ENCODE data around the gene SMPD4.
"Not testable (repeated sequence)": the region's sequence is repeated elsewhere in the genome, so short reads cannot be mapped to it uniquely, and the experiment has no call there.

Gene SMPD4

DNA sequence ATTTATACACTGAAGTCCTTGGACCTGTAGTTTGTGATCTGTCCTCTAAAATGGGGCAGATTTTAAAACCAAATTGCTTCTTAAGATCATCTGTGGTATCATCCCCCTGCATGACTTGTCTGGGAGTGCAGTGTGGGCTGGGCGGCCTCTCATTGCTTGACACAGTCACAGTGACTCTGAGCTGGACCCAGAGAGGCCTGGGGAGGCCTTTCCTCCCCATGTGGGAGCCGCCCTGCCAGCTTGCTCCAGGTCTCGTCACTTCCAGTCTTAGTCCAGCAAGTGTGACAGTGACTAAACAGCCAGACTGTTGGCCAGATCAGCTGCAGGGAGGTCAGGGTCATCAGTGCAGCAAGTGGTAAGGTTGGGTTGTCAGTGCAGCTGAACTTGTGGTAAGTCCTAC lies 21.7 kb upstream of the SMPD4 start:
- not testable (repeated sequence) for H3K4me3 ChIP-seq (ENCODE audit: low read depth in 1 of 5, low read length in 5 of 5); H3K27ac ChIP-seq (ENCODE audit: low read depth, low read length); H3K4me1 ChIP-seq (ENCODE audit: control insufficient read depth in 5 of 5, insufficient read depth in 5 of 5, low read length in 5 of 5); H3K27me3 ChIP-seq (ENCODE audit: control insufficient read depth in 5 of 5, insufficient read depth in 4 of 5, low read length in 5 of 5); H3K9me3 ChIP-seq (ENCODE audit: control insufficient read depth in 5 of 5, low read length in 5 of 5); H3K9ac ChIP-seq (ENCODE audit: low read length in 5 of 5); H3K36me3 ChIP-seq (ENCODE audit: control insufficient read depth in 5 of 5, insufficient read depth in 5 of 5, low read length in 5 of 5)

DNA sequence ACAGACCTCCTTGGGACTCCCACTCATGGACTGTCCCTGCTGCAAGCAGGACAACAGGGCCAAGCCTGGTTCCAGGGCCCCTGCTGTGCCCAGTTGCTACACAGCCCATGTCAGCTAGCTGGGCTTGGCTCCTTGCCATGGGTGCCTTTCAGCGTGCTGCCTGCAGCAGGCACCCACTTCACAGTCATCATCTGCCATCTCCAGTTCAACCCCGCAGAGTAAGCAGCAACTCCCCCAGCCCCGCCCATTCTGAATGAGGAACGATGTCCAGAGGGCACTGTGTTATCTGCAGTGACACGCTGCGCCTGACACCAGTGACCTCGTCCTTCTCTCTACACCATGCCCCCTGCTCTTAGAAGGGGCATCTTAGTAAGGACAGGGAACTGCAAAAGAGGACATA lies 21.1 kb upstream of the SMPD4 start:
- not testable (repeated sequence) for H3K36me3 ChIP-seq (ENCODE audit: control insufficient read depth in 5 of 5, insufficient read depth in 5 of 5, low read length in 5 of 5); H3K4me3 ChIP-seq (ENCODE audit: low read depth in 1 of 5, low read length in 5 of 5); H3K9ac ChIP-seq (ENCODE audit: low read length in 5 of 5); H3K27me3 ChIP-seq (ENCODE audit: control insufficient read depth in 5 of 5, insufficient read depth in 4 of 5, low read length in 5 of 5); H3K9me3 ChIP-seq (ENCODE audit: control insufficient read depth in 5 of 5, low read length in 5 of 5); H3K4me1 ChIP-seq (ENCODE audit: control insufficient read depth in 5 of 5, insufficient read depth in 5 of 5, low read length in 5 of 5); H3K27ac ChIP-seq (ENCODE audit: low read depth, low read length)

DNA sequence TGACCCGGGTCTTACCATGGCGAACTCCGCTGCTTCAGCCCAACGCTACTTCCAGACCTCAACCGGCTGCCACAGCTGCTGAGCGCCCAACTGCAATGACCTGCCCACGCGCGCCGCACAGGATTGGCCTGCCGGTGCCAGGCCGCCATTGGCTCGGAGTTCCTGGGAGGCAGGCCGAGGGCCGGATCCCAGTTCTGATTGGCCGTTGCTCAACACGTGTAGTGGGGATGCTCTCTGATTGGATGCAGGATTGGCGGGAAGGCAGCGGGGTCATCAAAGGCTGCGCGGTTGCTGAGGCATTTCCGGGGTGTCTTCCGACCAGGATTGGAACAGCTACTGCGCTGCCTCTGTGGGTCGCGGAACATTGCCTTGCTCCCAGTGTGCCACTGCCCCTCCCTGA lies 16.9 kb upstream of the SMPD4 start, which contains the start of gene TUBA3E:
TSS of gene TUBA3E (minus strand) at position 97 of the 400 bp plus-strand sequence. CDS start at position 18, 79 bp downstream.
- H3K9ac ChIP-seq (ENCODE audit: low read length in 5 of 5) = no peak within 1 kb of the TSS
- H3K4me1 ChIP-seq (ENCODE audit: control insufficient read depth in 5 of 5, insufficient read depth in 5 of 5, low read length in 5 of 5) = no peaks in the 10 kb centered on the region
- H3K27me3 ChIP-seq (ENCODE audit: control insufficient read depth in 5 of 5, insufficient read depth in 4 of 5, low read length in 5 of 5) = no peaks in the 10 kb centered on the region

GRCh38 chr2:130196052-130196451 lies 14.7 kb upstream of the SMPD4 start:
- H3K27me3 ChIP-seq (ENCODE audit: control insufficient read depth in 5 of 5, insufficient read depth in 4 of 5, low read length in 5 of 5); H3K36me3 ChIP-seq (ENCODE audit: control insufficient read depth in 5 of 5, insufficient read depth in 5 of 5, low read length in 5 of 5); H3K4me3 ChIP-seq (ENCODE audit: low read depth in 1 of 5, low read length in 5 of 5); H3K4me1 ChIP-seq (ENCODE audit: control insufficient read depth in 5 of 5, insufficient read depth in 5 of 5, low read length in 5 of 5); H3K9me3 ChIP-seq (ENCODE audit: control insufficient read depth in 5 of 5, low read length in 5 of 5); H3K9ac ChIP-seq (ENCODE audit: low read length in 5 of 5); H3K27ac ChIP-seq (ENCODE audit: low read depth, low read length): not testable (repeated sequence)

More for the DNA sequence above, 16.9 kb upstream of the SMPD4 start, which contains the start of gene TUBA3E:
- H3K9me3 ChIP-seq (ENCODE audit: control insufficient read depth in 5 of 5, low read length in 5 of 5) = no peaks in the 10 kb centered on the region
- H3K36me3 ChIP-seq (ENCODE audit: control insufficient read depth in 5 of 5, insufficient read depth in 5 of 5, low read length in 5 of 5) = no peaks in the 10 kb centered on the region
- H3K4me3 ChIP-seq (ENCODE audit: low read depth in 1 of 5, low read length in 5 of 5) = no peak within 1 kb of the TSS
- no peak within 1 kb of the TSS for H3K27ac ChIP-seq (ENCODE audit: low read depth, low read length)

DNA sequence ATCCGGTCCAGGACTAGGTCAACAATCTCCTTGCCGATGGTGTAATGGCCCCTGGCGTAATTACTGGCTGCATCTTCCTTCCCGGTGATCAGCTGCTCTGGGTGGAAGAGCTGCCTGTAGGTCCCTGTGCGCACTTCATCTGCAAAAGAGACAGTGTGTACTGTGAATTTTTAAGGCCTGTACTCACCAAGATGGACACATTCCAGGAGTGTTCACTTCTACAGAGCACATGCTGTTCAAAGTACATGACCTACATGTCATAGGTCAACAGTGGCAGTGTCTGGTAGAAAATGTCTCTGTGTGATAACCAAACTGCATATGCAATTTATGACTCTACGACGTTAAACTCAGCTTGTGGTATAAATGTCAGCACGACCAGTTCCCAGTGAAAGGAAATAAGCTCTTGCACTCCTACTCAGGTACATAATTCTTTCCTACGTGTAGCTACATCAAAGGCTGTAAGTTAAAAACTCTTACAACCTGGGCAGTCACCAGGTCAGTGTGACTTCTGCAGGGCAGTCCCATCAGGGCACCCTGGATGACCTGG lies 13.8 kb upstream of the SMPD4 start:
- H3K9ac ChIP-seq (ENCODE audit: low read length in 5 of 5); H3K9me3 ChIP-seq (ENCODE audit: control insufficient read depth in 5 of 5, low read length in 5 of 5); H3K27me3 ChIP-seq (ENCODE audit: control insufficient read depth in 5 of 5, insufficient read depth in 4 of 5, low read length in 5 of 5); H3K27ac ChIP-seq (ENCODE audit: low read depth, low read length); H3K4me1 ChIP-seq (ENCODE audit: control insufficient read depth in 5 of 5, insufficient read depth in 5 of 5, low read length in 5 of 5); H3K36me3 ChIP-seq (ENCODE audit: control insufficient read depth in 5 of 5, insufficient read depth in 5 of 5, low read length in 5 of 5); H3K4me3 ChIP-seq (ENCODE audit: low read depth in 1 of 5, low read length in 5 of 5): not testable (repeated sequence)

DNA sequence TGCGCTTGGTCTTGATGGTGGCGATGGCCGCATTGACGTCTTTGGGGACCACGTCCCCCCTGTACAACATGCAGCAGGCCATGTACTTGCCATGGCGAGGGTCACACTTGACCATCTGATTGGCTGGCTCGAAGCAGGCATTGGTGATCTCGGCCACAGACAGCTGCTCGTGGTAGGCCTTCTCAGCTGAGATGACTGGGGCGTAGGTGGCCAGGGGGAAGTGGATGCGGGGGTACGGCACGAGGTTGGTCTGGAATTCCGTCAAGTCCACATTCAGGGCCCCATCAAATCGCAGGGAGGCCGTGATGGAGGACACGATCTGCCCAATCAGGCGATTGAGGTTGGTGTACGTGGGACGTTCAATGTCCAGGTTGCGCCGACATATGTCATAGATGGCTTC lies 12.4 kb upstream of the SMPD4 start:
- H3K9me3 ChIP-seq (ENCODE audit: control insufficient read depth in 5 of 5, low read length in 5 of 5); H3K9ac ChIP-seq (ENCODE audit: low read length in 5 of 5); H3K4me3 ChIP-seq (ENCODE audit: low read depth in 1 of 5, low read length in 5 of 5); H3K36me3 ChIP-seq (ENCODE audit: control insufficient read depth in 5 of 5, insufficient read depth in 5 of 5, low read length in 5 of 5); H3K4me1 ChIP-seq (ENCODE audit: control insufficient read depth in 5 of 5, insufficient read depth in 5 of 5, low read length in 5 of 5); H3K27ac ChIP-seq (ENCODE audit: low read depth, low read length); H3K27me3 ChIP-seq (ENCODE audit: control insufficient read depth in 5 of 5, insufficient read depth in 4 of 5, low read length in 5 of 5): not testable (repeated sequence)

DNA sequence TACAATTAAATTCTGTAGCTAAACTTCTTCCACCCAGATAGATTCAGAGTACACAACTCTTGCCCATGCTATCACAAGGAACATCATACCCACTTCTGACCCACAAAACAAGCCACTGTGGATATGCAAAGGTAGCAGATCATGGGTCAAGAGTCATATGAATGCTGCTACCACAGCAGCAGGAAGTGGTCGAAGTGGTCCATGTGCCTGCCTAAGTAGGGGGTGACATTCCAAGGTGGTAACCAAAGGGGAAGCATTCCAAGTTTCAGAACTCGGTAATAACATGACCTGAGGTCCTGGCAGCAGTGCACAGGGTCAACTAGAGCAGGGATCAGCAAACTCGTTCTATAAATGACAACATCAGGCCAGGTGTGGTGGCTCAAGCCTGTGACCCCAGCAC lies 11.0 kb upstream of the SMPD4 start:
- H3K27ac ChIP-seq (ENCODE audit: low read depth, low read length); H3K4me1 ChIP-seq (ENCODE audit: control insufficient read depth in 5 of 5, insufficient read depth in 5 of 5, low read length in 5 of 5); H3K9ac ChIP-seq (ENCODE audit: low read length in 5 of 5); H3K27me3 ChIP-seq (ENCODE audit: control insufficient read depth in 5 of 5, insufficient read depth in 4 of 5, low read length in 5 of 5); H3K9me3 ChIP-seq (ENCODE audit: control insufficient read depth in 5 of 5, low read length in 5 of 5); H3K4me3 ChIP-seq (ENCODE audit: low read depth in 1 of 5, low read length in 5 of 5): not testable (repeated sequence)
- peaks cover 0 to 16% (median 8%) of the 10 kb centered on the region in 5 donors for H3K36me3 ChIP-seq (ENCODE audit: control insufficient read depth in 5 of 5, insufficient read depth in 5 of 5, low read length in 5 of 5)

- not testable (repeated sequence) for H3K4me1 ChIP-seq (ENCODE audit: control insufficient read depth in 5 of 5, insufficient read depth in 5 of 5, low read length in 5 of 5); H3K9ac ChIP-seq (ENCODE audit: low read length in 5 of 5); H3K27me3 ChIP-seq (ENCODE audit: control insufficient read depth in 5 of 5, insufficient read depth in 4 of 5, low read length in 5 of 5); H3K9me3 ChIP-seq (ENCODE audit: control insufficient read depth in 5 of 5, low read length in 5 of 5); H3K27ac ChIP-seq (ENCODE audit: low read depth, low read length); H3K4me3 ChIP-seq (ENCODE audit: low read depth in 1 of 5, low read length in 5 of 5)
- H3K36me3 ChIP-seq (ENCODE audit: control insufficient read depth in 5 of 5, insufficient read depth in 5 of 5, low read length in 5 of 5) = peaks cover 0 to 16% (median 8%) of the 10 kb centered on the region in 5 donors
Observed at GRCh38 chr2:130191319-130191718, 9.9 kb upstream of the SMPD4 start.

GRCh38 chr2:130190237-130190636 lies 8.8 kb upstream of the SMPD4 start:
- no peak overlapping the region for H3K9ac ChIP-seq (ENCODE audit: low read length in 5 of 5)
- no peaks in the 10 kb centered on the region for H3K9me3 ChIP-seq (ENCODE audit: control insufficient read depth in 5 of 5, low read length in 5 of 5)
- peaks cover 0 to 16% (median 9%) of the 10 kb centered on the region in 5 donors for H3K36me3 ChIP-seq (ENCODE audit: control insufficient read depth in 5 of 5, insufficient read depth in 5 of 5, low read length in 5 of 5)
- no peaks in the 10 kb centered on the region for H3K27me3 ChIP-seq (ENCODE audit: control insufficient read depth in 5 of 5, insufficient read depth in 4 of 5, low read length in 5 of 5)
- no peaks in the 10 kb centered on the region for H3K4me1 ChIP-seq (ENCODE audit: control insufficient read depth in 5 of 5, insufficient read depth in 5 of 5, low read length in 5 of 5)
- H3K27ac ChIP-seq (ENCODE audit: low read depth, low read length) = no peak overlapping the region
- H3K4me3 ChIP-seq (ENCODE audit: low read depth in 1 of 5, low read length in 5 of 5) = no peak overlapping the region

- H3K36me3 ChIP-seq (ENCODE audit: control insufficient read depth in 5 of 5, insufficient read depth in 5 of 5, low read length in 5 of 5) = peaks cover 0 to 23% (median 12%) of the 10 kb centered on the region in 5 donors
- not testable (repeated sequence) for H3K27ac ChIP-seq (ENCODE audit: low read depth, low read length); H3K4me3 ChIP-seq (ENCODE audit: low read depth in 1 of 5, low read length in 5 of 5); H3K27me3 ChIP-seq (ENCODE audit: control insufficient read depth in 5 of 5, insufficient read depth in 4 of 5, low read length in 5 of 5); H3K4me1 ChIP-seq (ENCODE audit: control insufficient read depth in 5 of 5, insufficient read depth in 5 of 5, low read length in 5 of 5); H3K9me3 ChIP-seq (ENCODE audit: control insufficient read depth in 5 of 5, low read length in 5 of 5); H3K9ac ChIP-seq (ENCODE audit: low read length in 5 of 5)
Observed at GRCh38 chr2:130188958-130189357, 7.6 kb upstream of the SMPD4 start.
